OCI-LY1 (cell line): ENCODE measurements around the gene CAMTA2.

Source experiments
- EZH2 ChIP-seq: fragments of 200-600 bp; sonication (generic), shearing (Covaris generic); IDR thresholded peaks from 2 replicates; pipeline ENCODE4 v1.8.0; 2017; ENCODE audit warnings: borderline replicate concordance, mixed run types, mild to moderate bottlenecking, antibody characterized with exemption, low read length, moderate library complexity, mixed read lengths
- TF ChIP-seq, protein P1 (sequence below): fragments of 200-600 bp; sonication (generic), shearing (Covaris generic); IDR thresholded peaks from 2 replicates; pipeline ENCODE4 v1.5.1; 2017; ENCODE audit warnings: mild to moderate bottlenecking, antibody characterized with exemption, low read length, moderate library complexity, mixed read lengths

DNA sequence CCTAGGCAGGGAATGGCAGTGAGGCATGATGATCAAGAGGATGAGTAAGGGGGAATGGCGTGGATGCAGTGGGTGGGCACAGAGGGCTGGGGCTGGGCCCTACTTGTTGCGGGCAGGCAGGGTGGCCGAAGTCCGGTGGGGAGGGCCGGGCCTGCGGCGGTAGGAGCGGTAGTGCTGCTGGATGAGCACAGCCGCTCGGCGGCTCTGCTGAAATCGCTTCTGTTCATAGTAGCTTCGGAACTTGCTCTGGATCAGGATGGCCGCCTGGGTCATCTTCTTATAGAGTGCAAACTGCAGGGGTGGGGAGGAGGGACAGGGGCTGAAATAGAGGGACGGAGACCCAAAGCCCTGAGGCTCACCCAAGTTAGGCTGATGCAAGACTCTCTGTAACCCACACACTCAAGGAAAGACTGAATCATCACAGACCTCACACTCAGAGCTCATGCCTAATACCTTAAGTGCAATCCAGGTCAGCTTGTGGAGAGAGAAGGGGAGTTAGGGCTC lies 18.4 kb downstream of the CAMTA2 start:
- no peak for TF ChIP-seq EZH2
- TF ChIP-seq, protein P1, sequence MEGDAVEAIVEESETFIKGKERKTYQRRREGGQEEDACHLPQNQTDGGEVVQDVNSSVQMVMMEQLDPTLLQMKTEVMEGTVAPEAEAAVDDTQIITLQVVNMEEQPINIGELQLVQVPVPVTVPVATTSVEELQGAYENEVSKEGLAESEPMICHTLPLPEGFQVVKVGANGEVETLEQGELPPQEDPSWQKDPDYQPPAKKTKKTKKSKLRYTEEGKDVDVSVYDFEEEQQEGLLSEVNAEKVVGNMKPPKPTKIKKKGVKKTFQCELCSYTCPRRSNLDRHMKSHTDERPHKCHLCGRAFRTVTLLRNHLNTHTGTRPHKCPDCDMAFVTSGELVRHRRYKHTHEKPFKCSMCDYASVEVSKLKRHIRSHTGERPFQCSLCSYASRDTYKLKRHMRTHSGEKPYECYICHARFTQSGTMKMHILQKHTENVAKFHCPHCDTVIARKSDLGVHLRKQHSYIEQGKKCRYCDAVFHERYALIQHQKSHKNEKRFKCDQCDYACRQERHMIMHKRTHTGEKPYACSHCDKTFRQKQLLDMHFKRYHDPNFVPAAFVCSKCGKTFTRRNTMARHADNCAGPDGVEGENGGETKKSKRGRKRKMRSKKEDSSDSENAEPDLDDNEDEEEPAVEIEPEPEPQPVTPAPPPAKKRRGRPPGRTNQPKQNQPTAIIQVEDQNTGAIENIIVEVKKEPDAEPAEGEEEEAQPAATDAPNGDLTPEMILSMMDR = no peak
